Bone marrow (tissue), 2 donors: ENCODE data around the gene ADGRG7.

Experiments
- DNase-seq, 2 donors: peaks; one replicate each; lab custom pipeline; 2025; lab: John Stamatoyannopoulos, UW

ADGRG7 gene

GRCh38 chr3:100698736-100699135 is 89.3 kb downstream of the ADGRG7 start:
- no peak for DNase-seq

- DNase-seq: no peak
These were observed 91.3 kb downstream of the ADGRG7 start for GRCh38 chr3:100700708-100701107.

- DNase-seq: no peak
These were observed 92.9 kb downstream of the ADGRG7 start for GRCh38 chr3:100702082-100702979.

GRCh38 chr3:100702980-100703345 is 93.6 kb downstream of the ADGRG7 start:
- no peak for DNase-seq

- no peak for DNase-seq
These were observed 94.5 kb downstream of the ADGRG7 start for GRCh38 chr3:100703865-100704264.

- DNase-seq: no peak
These were observed 97.0 kb downstream of the ADGRG7 start for GRCh38 chr3:100706365-100706764.

GRCh38 chr3:100708644-100708988 is 99.2 kb downstream of the ADGRG7 start:
- DNase-seq: no peak

- peak; percentile 91 to 96 for DNase-seq
These were observed 99.8 kb downstream of the ADGRG7 start, which contains the start of gene TFG for GRCh38 chr3:100708989-100709841. Gene TFG (plus strand): TSS chr3:100709494. CDS start chr3:100713686, 4,192 bp downstream.

GRCh38 chr3:100709842-100710260 is 100.5 kb downstream of the ADGRG7 start:
- peak; percentile 14 to 26 for DNase-seq

- peak; percentile 14 to 49 for DNase-seq
These were observed 101.0 kb downstream of the ADGRG7 start for GRCh38 chr3:100710261-100710968.

- no peak for DNase-seq
These were observed 105.8 kb downstream of the ADGRG7 start for GRCh38 chr3:100715176-100715575.

- DNase-seq: no peak
These were observed 107.7 kb downstream of the ADGRG7 start for GRCh38 chr3:100717063-100717462.

GRCh38 chr3:100717637-100718487 is 108.5 kb downstream of the ADGRG7 start:
- DNase-seq: no peak

- DNase-seq: no peak
These were observed 109.7 kb downstream of the ADGRG7 start for GRCh38 chr3:100719136-100719535.

GRCh38 chr3:100720426-100720825 is 111.0 kb downstream of the ADGRG7 start:
- DNase-seq: no peak

GRCh38 chr3:100725935-100726513 is 116.6 kb downstream of the ADGRG7 start:
- DNase-seq: no peak

- no peak for DNase-seq
These were observed 117.3 kb downstream of the ADGRG7 start for GRCh38 chr3:100726706-100727105.

GRCh38 chr3:100730524-100730923 is 121.1 kb downstream of the ADGRG7 start:
- no peak for DNase-seq

- no peak for DNase-seq
These were observed 123.0 kb downstream of the ADGRG7 start for GRCh38 chr3:100732435-100732834.

- DNase-seq: no peak
These were observed 127.9 kb downstream of the ADGRG7 start for GRCh38 chr3:100737334-100737733.

GRCh38 chr3:100740207-100740606 is 130.8 kb downstream of the ADGRG7 start:
- DNase-seq: no peak
